Calu3 (cell line): ENCODE results near the gene ECE2. TPM values are rescaled to one million over a fixed set of nuclear protein-coding genes. Genes with fewer than 3 reads are reported as not detected.
A peak's percentile ranks its signal among the peaks of the same experiment; 100 is the strongest.

Experiments used
- BruUV-seq: library from RNA; stranded (reverse); fragments of 400-500 nt; replicated peaks from 2 replicates; lab custom pipeline; 2021; lab: Mats Ljungman, UMichigan
- CTCF ChIA-PET: fragments of 300-600 bp; sonication (Branson Sonifier 250); formaldehyde crosslinking; loops from one replicate; lab custom pipeline; 2022; ENCODE audit warnings: antibody characterized with exemption; lab: Charles Lee
- DNase-seq: peaks from one replicate; pipeline ENCODE4 v3.0.0; 2022
- H3K27ac Mint-ChIP-seq: one replicate; pipeline ENCODE4 v1.8.0; 2022; ENCODE audit warnings: mixed read lengths; ENCODE audit not compliant: unreplicated experiment
- H3K27me3 Mint-ChIP-seq: one replicate; pipeline ENCODE4 v1.8.0; 2022; ENCODE audit warnings: mixed read lengths; ENCODE audit not compliant: unreplicated experiment
- H3K36me3 Mint-ChIP-seq: one replicate; pipeline ENCODE4 v1.8.0; 2022; ENCODE audit warnings: mild to moderate bottlenecking, moderate library complexity, mixed read lengths; ENCODE audit not compliant: insufficient read depth, unreplicated experiment
- H3K4me1 Mint-ChIP-seq: one replicate; pipeline ENCODE4 v1.8.0; 2022; ENCODE audit warnings: mild to moderate bottlenecking, low read depth, mixed read lengths; ENCODE audit not compliant: unreplicated experiment
- H3K4me3 Mint-ChIP-seq: one replicate; pipeline ENCODE4 v1.8.0; 2022; ENCODE audit warnings: mild to moderate bottlenecking, low read depth, moderate library complexity, mixed read lengths; ENCODE audit not compliant: unreplicated experiment
- H3K9me3 Mint-ChIP-seq: one replicate; pipeline ENCODE4 v1.8.0; 2022; ENCODE audit warnings: low read depth, mixed read lengths; ENCODE audit not compliant: unreplicated experiment
- intact Hi-C: fragments of 100-400 bp; cut with micrococcal nuclease; formaldehyde crosslinking; loops from one replicate; pipeline ENCODE4 v1.10.0; 2022; ENCODE audit not compliant: unreplicated experiment
- total RNA-seq: library from RNA; stranded (reverse); gene quantifications from 2 replicates; pipeline ENCODE4 v1.2.3, GENCODE V29; 2022
- TF ChIP-seq, protein P1 (sequence below): fragments of 200-600 bp; IDR thresholded peaks from one replicate; pipeline ENCODE4 v1.8.0; 2022; ENCODE audit warnings: antibody characterized with exemption; ENCODE audit not compliant: unreplicated experiment

Gene ECE2
- total RNA-seq, 1 experiment from 2014 or later: not detected

DNA sequence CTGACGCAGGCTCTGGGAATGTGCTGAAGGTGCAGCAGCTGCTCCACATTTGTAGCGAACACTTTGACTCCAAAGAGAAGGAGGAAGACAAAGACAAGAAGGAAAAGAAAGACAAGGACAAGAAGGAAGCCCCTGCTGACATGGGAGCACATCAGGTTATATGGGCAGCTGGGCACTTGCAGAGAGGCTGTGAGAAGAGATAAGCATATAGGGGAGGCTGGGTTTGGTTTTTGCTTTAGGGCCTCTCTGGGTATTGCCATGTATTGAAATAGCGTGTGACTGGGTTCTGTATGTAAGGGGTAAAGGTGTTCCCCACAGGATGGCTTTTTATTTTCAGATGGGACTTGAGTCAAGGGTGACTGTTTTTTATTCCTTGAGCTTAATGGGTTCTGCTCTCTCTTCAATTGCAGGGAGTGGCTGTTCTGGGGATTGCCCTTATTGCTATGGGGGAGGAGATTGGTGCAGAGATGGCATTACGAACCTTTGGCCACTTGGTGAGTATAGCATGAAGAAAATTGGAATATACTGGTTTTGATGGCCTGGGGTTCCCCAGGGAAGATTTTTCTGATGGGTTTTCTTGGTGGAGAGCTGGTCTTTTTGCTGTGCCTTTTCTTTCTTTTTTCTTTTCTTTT, 30.6 kb downstream of the ECE2 start:
- TF ChIP-seq, protein P1, sequence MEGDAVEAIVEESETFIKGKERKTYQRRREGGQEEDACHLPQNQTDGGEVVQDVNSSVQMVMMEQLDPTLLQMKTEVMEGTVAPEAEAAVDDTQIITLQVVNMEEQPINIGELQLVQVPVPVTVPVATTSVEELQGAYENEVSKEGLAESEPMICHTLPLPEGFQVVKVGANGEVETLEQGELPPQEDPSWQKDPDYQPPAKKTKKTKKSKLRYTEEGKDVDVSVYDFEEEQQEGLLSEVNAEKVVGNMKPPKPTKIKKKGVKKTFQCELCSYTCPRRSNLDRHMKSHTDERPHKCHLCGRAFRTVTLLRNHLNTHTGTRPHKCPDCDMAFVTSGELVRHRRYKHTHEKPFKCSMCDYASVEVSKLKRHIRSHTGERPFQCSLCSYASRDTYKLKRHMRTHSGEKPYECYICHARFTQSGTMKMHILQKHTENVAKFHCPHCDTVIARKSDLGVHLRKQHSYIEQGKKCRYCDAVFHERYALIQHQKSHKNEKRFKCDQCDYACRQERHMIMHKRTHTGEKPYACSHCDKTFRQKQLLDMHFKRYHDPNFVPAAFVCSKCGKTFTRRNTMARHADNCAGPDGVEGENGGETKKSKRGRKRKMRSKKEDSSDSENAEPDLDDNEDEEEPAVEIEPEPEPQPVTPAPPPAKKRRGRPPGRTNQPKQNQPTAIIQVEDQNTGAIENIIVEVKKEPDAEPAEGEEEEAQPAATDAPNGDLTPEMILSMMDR: no peak
- no peak overlapping the region for H3K4me3 Mint-ChIP-seq
- peaks cover 79% of the 10 kb centered on the region for H3K36me3 Mint-ChIP-seq
- no peaks in the 10 kb centered on the region for H3K4me1 Mint-ChIP-seq
- intact Hi-C loops: no loop called here
- H3K9me3 Mint-ChIP-seq: no peaks in the 10 kb centered on the region
- BruUV-seq: no TSS peak
- CTCF ChIA-PET: interaction anchor here (1.4 kb wide), 1 partner anchor 78 kb away, joined by 4 read pairs; no protein-coding TSS in a partner anchor
- H3K27ac Mint-ChIP-seq: no peak overlapping the region
- no peak for DNase-seq
- no peaks in the 10 kb centered on the region for H3K27me3 Mint-ChIP-seq

DNA sequence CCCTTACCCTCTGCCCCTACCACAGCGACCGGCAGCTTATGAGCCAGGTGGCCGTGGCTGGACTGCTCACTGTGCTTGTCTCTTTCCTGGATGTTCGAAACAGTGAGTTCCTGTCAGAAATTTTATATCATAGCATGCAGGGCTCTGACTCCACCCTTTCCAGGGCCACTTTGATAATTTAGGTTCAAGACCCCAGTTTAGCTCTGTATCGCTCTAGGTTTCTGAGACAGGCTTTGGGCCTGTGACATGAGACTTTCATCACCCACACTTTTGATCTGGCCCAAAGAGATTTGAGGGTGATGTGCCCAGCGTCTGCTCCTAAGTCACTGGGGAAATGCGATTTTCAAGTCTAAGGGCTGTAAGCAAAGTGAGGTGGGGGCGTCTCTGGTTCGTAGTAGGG, 32.1 kb downstream of the ECE2 start:
- DNase-seq: no peak
- no peak overlapping the region for H3K27ac Mint-ChIP-seq
- no peaks in the 10 kb centered on the region for H3K27me3 Mint-ChIP-seq
- TF ChIP-seq, protein P1: no peak
- no peaks in the 10 kb centered on the region for H3K9me3 Mint-ChIP-seq
- no peaks in the 10 kb centered on the region for H3K4me1 Mint-ChIP-seq
- peaks cover 64% of the 10 kb centered on the region for H3K36me3 Mint-ChIP-seq
- CTCF ChIA-PET: no interaction called here
- H3K4me3 Mint-ChIP-seq: no peak overlapping the region
- BruUV-seq: no TSS peak
- intact Hi-C loops: no loop called here

DNA sequence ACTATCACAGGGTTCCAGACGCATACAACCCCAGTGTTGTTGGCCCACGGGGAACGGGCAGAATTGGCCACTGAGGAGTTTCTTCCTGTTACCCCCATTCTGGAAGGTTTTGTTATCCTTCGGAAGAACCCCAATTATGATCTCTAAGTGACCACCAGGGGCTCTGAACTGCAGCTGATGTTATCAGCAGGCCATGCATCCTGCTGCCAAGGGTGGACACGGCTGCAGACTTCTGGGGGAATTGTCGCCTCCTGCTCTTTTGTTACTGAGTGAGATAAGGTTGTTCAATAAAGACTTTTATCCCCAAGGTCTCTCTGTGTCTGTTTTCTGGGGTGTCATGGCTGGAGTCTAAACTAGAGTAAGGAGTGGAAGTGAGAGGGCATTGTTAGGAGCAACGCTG, 32.9 kb downstream of the ECE2 start:
- Mint-ChIP-seq H3K4me3 (no peak overlapping the region), H3K27ac (no peak overlapping the region), H3K36me3 (peaks cover 65% of the 10 kb centered on the region), H3K4me1 (no peaks in the 10 kb centered on the region), H3K9me3 (no peaks in the 10 kb centered on the region), H3K27me3 (no peaks in the 10 kb centered on the region)
- CTCF ChIA-PET: no interaction called here
- TF ChIP-seq, protein P1: no peak
- BruUV-seq: no TSS peak
- no peak for DNase-seq
- intact Hi-C loops: no loop called here

DNA sequence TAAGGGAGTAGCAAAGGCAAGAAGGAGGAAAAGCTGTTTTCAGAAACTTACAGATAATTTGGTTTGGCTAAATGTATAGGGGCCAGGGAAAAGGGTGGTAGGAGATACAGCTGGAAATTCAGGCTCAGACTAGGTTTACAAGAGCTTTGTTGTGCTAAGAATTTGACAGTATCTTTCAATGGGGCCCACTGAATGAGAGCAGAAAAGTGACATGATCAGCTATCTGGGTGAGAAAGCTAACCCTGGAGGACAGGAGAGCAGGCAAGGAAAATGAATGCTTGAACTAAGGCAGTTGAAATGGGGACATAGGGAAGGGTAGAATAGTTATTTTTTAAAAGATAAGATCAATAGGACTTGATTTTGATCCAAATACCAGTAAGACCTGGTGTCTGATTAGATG, 35.8 kb downstream of the ECE2 start:
- H3K4me1 Mint-ChIP-seq: peaks cover 7% of the 10 kb centered on the region
- no peaks in the 10 kb centered on the region for H3K27me3 Mint-ChIP-seq
- no TSS peak for BruUV-seq
- CTCF ChIA-PET: interaction anchor here (0.7 to 1.2 kb wide), 2 partner anchors 11 to 239 kb away, joined by 4 read pairs; no protein-coding TSS in a partner anchor
- peaks cover 65% of the 10 kb centered on the region for H3K36me3 Mint-ChIP-seq
- H3K4me3 Mint-ChIP-seq: no peak overlapping the region
- TF ChIP-seq, protein P1: no peak
- DNase-seq: no peak
- no peaks in the 10 kb centered on the region for H3K9me3 Mint-ChIP-seq
- intact Hi-C loops: no loop called here
- peak overlapping the region; percentile 0 for H3K27ac Mint-ChIP-seq
